Cardiac fibroblast (primary cell): ENCODE results near the gene ANKRD29.
A peak's percentile ranks its signal among the peaks of the same experiment; 100 is the strongest.
"Not testable (repeated sequence)": the region's sequence is repeated elsewhere in the genome, so short reads cannot be mapped to it uniquely, and the experiment has no call there.

Source experiments
- DNase-seq, 2 donors: peaks; one replicate each; pipeline versions ENCODE4 v3.0.0 to v3.0.0-alpha.2; 2010; ENCODE audit warnings: low read depth in 2 of 2
- H3K4me3 ChIP-seq, 2 donors: replicated peaks in 1 of 2; 1 replicate in 1 of 2; 2 replicates in 1 of 2; pipeline ENCODE4 v1.5.1; 2011; ENCODE audit warnings: low read depth in 2 of 2, low read length in 2 of 2, mild to moderate bottlenecking in 2 of 2, moderate library complexity in 1 of 2
- TF ChIP-seq, protein P1 (sequence below): IDR thresholded peaks from one replicate; pipeline ENCODE4 v1.5.1; 2011; ENCODE audit warnings: low read depth, mild to moderate bottlenecking, low read length, inconsistent platforms

The ANKRD29 gene

DNA sequence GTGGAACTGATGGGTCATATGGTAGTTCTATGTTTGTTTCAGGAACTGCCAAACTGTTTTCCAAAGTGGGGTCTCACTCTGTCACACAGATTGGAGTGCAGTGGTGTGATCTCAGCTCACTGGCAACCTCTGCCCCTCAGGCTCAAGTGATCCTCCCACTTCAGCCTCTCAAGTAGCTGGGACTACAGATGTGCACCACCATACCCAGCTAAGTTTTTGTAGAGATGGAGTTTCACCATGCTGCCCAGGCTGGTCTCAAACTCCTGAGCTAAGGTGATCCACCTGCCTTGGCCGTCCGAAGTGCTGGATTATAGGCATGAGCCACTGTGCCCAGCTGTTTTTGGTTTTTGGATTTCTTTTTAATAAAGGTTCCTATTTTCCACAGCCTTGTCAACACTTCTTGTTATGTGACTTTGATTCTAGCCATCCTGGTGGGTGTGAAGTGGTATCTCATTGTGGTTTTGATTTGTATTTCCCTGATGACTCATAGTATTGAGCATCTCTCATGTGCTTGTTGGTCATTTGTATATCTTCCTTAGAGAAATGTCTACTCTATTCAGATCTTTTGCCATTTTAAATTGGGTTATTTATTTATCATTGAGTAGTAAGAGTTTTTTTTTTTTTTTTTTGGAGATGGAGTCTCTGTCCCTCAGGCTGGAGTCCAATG lies 99.2 kb downstream of the ANKRD29 start:
- DNase-seq, result peak; percentile 48 to 64

DNA sequence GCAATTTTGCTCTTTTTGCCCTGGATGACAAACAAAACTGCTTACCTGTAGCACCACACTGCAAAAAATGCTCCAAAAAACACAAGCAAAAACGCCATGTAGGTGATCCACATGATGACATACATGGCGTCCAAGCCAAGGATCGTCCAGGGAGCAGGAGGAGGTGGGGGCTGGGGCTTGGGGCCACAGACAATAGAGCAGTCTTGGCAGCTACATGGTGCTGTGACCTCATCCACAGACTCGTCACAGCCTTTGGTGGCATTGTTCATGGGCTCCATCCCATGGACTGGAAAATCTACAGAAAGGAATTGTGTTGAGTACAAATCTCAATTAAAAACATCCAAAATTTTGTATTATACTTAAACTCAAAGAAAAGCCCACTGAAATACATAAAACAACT lies 102.5 kb downstream of the ANKRD29 start:
- TF ChIP-seq, protein P1, sequence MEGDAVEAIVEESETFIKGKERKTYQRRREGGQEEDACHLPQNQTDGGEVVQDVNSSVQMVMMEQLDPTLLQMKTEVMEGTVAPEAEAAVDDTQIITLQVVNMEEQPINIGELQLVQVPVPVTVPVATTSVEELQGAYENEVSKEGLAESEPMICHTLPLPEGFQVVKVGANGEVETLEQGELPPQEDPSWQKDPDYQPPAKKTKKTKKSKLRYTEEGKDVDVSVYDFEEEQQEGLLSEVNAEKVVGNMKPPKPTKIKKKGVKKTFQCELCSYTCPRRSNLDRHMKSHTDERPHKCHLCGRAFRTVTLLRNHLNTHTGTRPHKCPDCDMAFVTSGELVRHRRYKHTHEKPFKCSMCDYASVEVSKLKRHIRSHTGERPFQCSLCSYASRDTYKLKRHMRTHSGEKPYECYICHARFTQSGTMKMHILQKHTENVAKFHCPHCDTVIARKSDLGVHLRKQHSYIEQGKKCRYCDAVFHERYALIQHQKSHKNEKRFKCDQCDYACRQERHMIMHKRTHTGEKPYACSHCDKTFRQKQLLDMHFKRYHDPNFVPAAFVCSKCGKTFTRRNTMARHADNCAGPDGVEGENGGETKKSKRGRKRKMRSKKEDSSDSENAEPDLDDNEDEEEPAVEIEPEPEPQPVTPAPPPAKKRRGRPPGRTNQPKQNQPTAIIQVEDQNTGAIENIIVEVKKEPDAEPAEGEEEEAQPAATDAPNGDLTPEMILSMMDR, result no peak
- H3K4me3 ChIP-seq, result no peak overlapping the region
- peak in 1 of 2 donors; percentile 15 for DNase-seq

More for the DNA sequence above, 99.2 kb downstream of the ANKRD29 start:
- H3K4me3 ChIP-seq, result no peak overlapping the region
- TF ChIP-seq, protein P1, result no peak

DNA sequence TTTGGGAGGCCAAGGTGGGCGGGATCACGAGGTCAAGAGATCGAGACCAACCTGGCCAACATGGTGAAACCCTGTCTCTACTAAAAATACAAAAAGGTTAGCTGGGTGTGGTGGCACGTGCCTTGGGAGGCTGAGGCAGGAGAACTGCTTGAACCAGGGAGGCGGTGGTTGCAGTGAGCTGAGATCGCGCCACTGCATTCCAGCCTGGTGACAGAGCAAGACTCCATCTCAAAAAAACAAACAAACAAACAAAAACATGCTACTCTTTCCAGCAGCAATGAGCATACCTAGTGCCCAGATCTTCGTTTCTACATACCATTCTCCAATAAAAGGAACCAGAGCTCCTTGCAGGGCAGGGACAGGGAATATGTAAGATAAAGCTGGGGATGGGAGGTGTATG lies 105.2 kb downstream of the ANKRD29 start:
- not testable (repeated sequence) for H3K4me3 ChIP-seq, DNase-seq

DNA sequence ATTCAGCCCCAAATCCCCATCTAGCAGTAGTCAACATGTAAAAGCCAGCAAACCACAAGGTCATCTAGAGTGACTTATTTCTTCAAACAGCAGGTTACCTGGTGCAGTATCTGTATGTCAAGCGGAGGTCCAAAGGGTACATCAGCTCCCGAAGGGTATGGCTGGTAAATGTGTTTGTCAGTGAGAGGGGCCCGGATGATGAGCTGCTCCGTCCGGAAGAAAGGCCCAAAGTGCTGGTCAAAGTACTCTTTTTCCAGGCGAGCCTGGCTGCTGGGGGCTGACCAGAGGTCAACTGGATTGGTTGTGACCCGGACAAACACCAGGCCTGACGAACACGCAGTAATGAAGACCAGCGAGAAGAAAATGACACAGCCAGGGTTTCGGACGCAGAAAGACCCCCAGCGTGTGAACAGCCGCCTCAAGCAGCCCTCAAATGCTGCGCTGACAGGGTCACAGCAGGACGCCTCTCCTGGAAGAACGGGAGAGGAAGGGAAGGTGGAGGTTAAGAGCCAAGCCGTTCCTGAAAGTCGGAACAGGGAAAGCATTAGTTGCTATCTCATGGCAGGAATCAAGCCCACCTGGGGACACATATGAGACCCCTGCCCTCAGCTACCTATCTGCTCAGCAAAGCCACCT lies 106.4 kb downstream of the ANKRD29 start:
- TF ChIP-seq, protein P1, result no peak
- no peak for DNase-seq
- H3K4me3 ChIP-seq, result no peak overlapping the region

DNA sequence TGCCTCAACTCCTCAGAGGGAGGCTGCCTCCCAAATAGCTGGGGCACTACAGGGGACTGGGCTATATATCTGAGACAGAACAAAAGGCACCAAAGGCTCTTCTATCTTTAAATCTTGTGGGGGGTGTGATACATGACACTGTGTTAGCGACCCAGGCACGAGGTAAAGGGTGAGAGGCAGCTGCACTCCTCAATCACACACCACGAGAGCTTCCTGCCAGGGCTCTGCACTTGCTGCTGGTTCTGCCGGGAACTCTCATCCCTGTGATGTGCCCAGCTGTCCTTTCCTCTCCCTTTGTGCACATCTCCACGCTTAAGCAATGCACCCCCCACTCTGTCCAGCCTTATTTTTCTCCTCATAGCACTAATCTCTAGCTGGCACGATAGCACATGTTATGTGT lies 108.8 kb downstream of the ANKRD29 start:
- TF ChIP-seq, protein P1, result no peak
- no peak overlapping the region for H3K4me3 ChIP-seq
- no peak for DNase-seq

DNA sequence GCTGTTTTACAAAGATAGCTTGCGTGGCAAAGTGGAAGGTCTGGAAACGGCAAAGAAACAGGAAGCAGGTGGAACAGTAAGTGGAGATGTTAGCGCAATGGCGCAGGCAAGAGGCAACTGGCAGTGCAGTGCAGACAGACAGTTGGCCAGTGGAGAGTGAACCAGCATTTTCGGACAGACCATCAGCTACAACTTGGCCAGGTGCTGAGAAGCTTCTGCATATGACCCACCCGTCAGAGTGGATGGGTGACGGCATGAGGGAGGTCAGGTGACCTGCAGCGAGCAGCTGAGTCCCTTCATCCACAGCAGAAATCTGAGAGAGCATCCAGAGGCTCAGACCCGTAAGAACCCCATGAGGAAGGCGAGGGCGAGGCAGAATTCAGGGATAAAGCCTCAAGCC lies 110.2 kb downstream of the ANKRD29 start:
- DNase-seq, result no peak
- H3K4me3 ChIP-seq, result no peak overlapping the region
- TF ChIP-seq, protein P1, result no peak

DNA sequence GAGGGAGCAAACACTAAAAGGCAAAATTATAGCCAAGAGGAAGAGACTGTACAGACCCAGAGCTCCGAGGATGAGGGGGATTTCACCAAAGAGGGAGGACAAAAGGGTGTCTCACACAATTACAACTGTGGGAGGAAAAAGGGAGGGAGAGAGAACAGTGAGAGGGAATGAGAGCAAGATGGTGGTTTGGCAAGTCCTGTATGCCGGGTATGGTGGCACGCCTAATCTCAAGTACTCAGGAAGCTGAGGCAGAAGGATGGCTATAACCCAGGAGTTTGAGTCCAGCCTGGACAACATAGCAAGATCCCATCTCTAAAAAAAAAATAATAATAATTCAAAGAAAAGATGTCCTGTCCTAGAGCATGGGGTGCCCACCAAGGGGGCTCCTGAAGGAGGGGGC lies 110.7 kb downstream of the ANKRD29 start:
- no peak for DNase-seq
- TF ChIP-seq, protein P1, result no peak
- no peak overlapping the region for H3K4me3 ChIP-seq
